HG02981 (cell line): Measurements from ENCODE around the gene CBX3.
"Not testable (repeated sequence)": the region's sequence is repeated elsewhere in the genome, so short reads cannot be mapped to it uniquely, and the experiment has no call there.

Experiments used
- ATAC-seq: cut with Tn5 transposase; IDR thresholded peaks from one replicate; pipeline ENCODE4 v1.9.1; 2021; ENCODE audit warnings: mild to moderate bottlenecking, moderate library complexity; ENCODE audit not compliant: unreplicated experiment

Gene CBX3

GRCh38 chr7:26169271-26169670 is 32.3 kb upstream of the CBX3 start:
- ATAC-seq: no peak

- no peak for ATAC-seq
These were observed 30.9 kb upstream of the CBX3 start for GRCh38 chr7:26170663-26171062.

- no peak for ATAC-seq
These were observed 29.9 kb upstream of the CBX3 start for GRCh38 chr7:26171601-26172000.

GRCh38 chr7:26172048-26172447 is 29.5 kb upstream of the CBX3 start:
- no peak for ATAC-seq

- ATAC-seq: not testable (repeated sequence)
These were observed 25.6 kb upstream of the CBX3 start for GRCh38 chr7:26175903-26176302.

GRCh38 chr7:26176696-26177095 is 24.8 kb upstream of the CBX3 start:
- ATAC-seq: not testable (repeated sequence)

- ATAC-seq: not testable (repeated sequence)
These were observed 24.3 kb upstream of the CBX3 start for GRCh38 chr7:26177269-26177668.

GRCh38 chr7:26178272-26178960 is 23.1 kb upstream of the CBX3 start:
- ATAC-seq: no peak

- no peak for ATAC-seq
These were observed 22.1 kb upstream of the CBX3 start for GRCh38 chr7:26179422-26179821.

- no peak for ATAC-seq
These were observed 21.6 kb upstream of the CBX3 start for GRCh38 chr7:26179826-26180497.

- ATAC-seq: no peak
These were observed 20.8 kb upstream of the CBX3 start for GRCh38 chr7:26180792-26181198.

- ATAC-seq: no peak
These were observed 19.9 kb upstream of the CBX3 start for GRCh38 chr7:26181474-26182227.

- no peak for ATAC-seq
These were observed 19.3 kb upstream of the CBX3 start for GRCh38 chr7:26182283-26182682.

- ATAC-seq: no peak
These were observed 18.8 kb upstream of the CBX3 start for GRCh38 chr7:26182706-26183105.

GRCh38 chr7:26183545-26184280 is 17.8 kb upstream of the CBX3 start:
- no peak for ATAC-seq

GRCh38 chr7:26184281-26185101 is 17.1 kb upstream of the CBX3 start:
- ATAC-seq: not testable (repeated sequence)

GRCh38 chr7:26185131-26185843 is 16.3 kb upstream of the CBX3 start:
- ATAC-seq: peak; percentile 44

GRCh38 chr7:26185844-26186180 is 15.7 kb upstream of the CBX3 start:
- ATAC-seq: no peak

- ATAC-seq: no peak
These were observed 14.9 kb upstream of the CBX3 start for GRCh38 chr7:26186364-26187311.
